Mucosa of gallbladder (tissue), 1 donor: ENCODE data around the gene MTUS2. TPM values are rescaled to one million over a fixed set of nuclear protein-coding genes. Genes with fewer than 3 reads are reported as not detected.

Experiments used
- DNase-seq: peaks from one replicate; pipeline ENCODE4 v3.0.0-alpha.2; 2020; ENCODE audit warnings: low spot score
- total RNA-seq: library from RNA; stranded (reverse); gene quantifications from one replicate; pipeline ENCODE4 v1.2.1, GENCODE V29; 2021
- donor health status: DM: no; HTN: no; CAD: no.

Gene MTUS2
- total RNA-seq, 1 donor from 2014 or later: 1.5 TPM

DNA sequence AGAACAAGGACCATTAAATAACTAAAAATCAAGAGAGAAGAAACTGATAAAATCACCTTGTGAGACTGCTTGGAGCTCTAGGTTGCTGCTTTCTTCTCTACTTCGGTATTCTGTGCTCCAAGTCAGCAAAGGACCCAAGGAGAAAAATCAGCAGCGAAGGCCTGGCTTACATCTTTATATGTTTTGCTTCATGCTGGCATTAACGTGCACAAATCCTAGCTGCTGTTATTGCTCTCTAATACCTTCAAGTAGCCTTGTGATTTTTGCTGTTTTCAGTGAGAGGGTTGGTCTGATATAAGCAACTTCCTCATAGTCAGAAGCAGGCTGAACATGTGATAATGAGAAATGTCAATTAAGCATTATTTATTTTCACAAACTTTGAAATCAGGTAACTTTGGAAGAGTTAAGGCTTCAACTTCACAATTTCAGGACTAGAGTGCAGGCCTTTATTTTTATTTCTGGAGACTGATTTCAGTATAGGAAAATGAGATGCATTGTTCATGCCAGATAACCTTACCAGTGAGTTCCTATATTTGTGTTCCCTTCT lies 410.2 kb downstream of the MTUS2 start:
- DNase-seq: no peak

DNA sequence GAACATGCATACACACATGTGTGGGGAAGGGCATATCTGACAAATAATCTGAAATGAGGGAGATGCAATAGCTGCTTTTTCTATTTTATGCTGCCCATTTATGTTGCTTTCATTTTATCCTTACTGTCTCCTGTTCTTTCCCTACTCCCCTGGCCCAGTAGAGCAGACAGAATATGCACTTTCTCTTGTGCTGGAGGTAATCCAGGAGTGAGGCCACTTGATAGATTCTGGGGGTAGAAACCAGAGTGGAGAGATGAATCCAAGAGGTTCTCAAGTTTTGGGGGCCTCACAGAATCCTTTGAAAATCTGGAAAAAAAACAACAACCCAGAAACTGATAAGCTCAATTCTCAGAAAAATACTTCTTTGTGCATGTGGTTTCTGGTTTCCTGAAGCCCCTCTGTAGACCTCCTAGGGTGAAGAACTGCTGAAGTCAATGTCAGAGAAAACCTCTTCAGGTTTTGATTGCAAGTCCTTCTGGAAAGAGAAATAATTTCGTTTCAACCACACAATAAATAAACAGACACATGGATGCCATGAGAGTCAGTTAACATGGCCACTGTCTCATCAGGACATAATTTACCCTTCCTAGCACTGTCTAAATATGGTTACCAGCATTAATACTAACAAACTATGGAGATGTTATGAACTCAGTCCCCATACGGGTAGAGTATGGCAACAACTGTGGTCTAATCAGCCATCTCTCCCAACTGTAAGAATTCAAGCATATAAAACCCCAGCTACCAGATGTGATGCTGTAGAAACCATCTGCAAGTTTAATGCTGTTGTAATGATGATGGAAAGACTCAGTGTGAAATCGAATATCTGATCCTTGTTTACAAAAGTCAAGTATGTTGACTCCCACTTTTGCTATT lies 419.8 kb downstream of the MTUS2 start:
- DNase-seq: no peak

DNA sequence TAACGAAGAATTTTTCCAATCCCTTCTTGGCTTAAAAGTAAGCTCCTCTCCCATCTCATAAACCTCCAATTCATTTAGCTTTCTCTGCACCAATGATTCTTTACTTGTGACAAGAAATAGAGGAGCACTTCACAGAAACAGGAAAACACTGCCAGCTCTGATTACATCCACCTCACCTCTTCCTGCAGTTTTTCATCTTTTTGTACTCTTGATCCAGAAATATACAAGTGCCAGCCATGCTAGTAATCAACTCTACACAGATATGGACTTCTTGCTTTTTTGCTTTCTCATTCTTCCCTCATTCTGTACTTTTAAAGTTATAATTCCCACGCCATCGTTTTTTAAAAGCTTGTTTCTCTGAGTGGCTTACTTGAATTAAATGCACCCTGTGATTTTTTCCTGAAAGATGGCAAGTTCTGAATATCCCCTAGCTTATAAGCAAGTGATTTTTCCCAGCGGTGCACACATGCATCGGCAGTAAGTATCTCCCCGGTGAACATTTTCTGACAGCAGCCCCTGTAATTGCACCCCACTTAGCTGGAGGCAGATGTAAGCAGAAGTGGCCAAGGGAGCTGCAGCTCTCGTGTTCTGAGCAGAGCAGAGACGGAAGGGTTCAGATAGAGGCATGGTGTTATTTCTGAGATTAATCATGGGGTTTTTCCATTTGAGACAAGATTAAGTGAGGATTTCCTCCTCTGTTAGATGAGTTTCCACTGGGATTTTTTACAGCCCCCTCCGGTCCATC lies 434.7 kb downstream of the MTUS2 start:
- DNase-seq: no peak

DNA sequence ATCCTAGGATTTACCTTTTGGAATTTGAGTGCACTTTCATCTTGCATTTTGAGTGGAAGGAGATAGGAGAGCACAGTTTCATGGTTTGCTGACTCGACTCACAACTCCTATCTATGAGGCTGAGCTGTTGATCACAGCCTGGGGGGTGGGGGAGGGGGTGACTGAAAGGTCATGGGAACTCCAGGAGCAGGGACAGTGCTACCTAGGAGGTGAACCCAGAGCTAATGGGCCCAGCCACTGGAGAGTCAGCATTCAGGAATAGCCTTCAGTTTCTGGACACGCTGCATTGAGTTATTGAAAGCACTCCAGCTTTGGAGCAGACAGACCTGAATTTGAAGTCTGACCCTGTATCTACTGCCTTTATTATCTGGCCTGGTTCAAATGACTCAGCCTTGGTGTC lies 435.4 kb downstream of the MTUS2 start:
- no peak for DNase-seq

DNA sequence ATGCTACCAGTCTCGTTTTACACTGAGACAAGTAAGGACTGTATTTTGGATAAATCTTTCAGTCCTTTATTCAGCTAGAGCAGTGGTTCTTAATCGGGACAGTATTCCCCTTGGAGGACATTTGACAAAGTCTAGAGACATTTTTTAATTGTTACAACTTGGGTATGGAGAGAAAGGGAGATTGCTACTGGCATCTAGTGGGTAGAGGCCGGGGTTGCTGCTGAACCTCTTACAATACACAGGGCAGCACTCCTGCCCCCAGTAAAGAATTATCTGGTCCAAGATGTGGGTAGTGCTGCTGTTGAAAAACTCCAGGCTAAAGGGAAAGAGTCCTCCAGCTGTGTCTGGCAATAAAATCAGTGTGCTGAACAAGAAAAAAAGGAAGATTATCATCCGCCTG lies 440.5 kb downstream of the MTUS2 start:
- DNase-seq: no peak

DNA sequence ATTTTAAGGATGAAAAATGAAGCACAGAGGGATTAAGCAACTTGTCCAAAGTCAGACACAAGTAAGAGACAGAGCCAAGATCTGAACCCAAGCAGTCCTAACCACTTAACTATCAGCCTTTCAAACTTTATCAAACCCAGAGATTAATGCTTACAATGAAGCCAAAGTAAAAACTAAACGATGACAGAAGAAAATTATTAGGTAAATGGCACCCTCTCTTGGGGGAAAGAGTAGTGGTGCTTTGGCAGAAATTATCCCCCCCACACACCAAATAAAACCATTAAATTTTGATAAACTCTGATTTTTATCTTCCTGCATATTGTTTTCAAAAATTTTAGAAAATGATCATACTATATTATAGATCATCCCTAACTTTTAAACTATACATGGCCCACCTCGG lies 446.1 kb downstream of the MTUS2 start:
- no peak for DNase-seq

DNA sequence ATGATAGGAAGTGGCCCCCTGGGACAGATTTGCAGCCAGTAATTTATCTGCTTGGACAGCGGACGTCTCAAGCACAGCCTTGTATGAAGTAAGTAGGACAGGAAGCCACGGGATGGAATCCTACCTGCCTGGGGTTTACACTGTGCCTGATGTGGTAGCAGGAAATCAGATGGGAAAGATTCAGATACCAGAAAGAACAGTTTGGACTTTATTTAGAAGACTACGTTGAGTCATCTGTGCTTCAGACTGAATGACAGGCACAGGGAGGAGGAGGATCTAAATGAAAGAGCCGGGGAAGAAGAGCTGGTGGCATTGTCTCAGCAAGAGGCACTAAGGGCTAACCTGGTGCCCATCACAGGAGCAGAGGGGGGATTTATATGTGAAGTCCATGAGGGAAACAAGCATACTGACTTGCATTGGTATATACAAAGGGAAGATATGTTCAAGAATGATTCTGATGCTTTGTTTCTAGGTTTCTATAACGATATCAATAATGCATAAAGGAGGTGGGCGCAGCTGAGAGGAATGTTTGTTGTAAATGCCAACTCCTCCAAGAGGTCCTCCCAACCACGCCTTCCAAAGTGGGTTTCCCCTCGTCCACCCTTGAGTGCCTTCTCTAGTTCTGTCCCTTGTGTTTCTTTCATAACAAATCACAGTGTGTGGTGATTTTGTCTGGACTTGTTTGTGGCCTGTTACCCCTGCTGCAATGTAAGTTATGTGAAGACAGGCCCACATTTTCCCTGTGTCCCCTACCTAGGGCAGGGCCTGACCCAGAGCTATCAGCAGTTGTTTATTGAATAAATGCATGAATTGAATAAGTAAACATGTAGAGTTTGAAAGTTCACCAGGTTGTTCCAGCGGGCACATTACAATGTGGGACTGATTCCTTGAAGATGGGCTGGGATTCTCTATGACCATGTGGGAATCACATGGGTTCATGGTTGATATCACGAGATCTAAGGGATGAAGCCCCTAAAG lies 446.9 kb downstream of the MTUS2 start:
- DNase-seq: no peak

DNA sequence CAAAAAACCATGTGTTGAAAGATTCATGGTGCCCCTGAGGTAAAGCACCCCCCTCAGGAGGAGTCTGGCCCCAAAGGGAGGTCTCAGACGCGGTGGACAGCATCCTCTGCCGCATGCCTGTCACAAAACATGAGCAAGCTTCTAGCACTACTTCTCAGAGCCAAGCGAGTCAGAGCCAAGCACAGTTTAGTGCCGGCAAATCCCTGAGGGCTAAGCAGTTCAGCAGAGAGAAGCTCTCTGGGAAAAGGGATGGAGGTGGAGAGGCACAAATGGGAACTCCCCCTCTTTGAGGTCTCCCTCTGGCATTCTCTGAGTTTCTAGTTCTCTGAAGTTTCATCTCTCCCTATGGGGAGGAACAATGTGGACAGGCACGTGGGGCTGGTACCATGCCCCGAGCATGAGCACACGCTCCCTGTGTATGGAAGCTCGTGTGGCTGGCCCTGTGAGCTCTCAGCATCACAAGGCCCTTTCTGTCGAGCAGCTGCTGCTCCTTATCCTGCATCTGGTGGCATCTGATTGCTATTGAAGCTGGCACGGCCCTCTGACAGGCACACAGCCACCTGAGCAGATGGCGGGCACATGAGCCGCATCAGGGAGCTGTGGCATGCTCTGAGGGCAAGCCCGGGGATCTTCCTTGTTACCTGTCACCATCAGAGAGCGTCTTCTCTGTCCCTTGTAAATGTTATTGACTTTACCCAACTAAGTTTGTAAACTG lies 450.3 kb downstream of the MTUS2 start:
- no peak for DNase-seq

DNA sequence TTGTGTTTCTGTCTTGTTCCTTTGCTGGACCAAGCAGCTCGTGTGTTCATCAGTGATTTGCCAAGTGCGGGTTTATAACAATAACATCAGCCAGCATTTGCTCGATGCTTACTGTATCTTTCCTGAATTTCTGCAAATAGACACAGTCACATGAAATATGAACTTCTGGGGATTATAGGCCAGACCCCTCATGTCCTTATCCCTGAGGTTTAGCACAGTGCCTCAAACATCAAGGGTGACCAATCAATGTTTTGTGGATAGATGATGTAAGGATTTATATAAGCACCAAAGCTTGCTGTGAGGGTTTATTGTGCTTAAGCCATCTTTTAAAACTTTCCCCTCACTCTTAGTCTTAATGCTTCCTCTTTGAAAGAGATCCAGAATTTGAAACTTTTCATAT lies 451.5 kb downstream of the MTUS2 start:
- no peak for DNase-seq

DNA sequence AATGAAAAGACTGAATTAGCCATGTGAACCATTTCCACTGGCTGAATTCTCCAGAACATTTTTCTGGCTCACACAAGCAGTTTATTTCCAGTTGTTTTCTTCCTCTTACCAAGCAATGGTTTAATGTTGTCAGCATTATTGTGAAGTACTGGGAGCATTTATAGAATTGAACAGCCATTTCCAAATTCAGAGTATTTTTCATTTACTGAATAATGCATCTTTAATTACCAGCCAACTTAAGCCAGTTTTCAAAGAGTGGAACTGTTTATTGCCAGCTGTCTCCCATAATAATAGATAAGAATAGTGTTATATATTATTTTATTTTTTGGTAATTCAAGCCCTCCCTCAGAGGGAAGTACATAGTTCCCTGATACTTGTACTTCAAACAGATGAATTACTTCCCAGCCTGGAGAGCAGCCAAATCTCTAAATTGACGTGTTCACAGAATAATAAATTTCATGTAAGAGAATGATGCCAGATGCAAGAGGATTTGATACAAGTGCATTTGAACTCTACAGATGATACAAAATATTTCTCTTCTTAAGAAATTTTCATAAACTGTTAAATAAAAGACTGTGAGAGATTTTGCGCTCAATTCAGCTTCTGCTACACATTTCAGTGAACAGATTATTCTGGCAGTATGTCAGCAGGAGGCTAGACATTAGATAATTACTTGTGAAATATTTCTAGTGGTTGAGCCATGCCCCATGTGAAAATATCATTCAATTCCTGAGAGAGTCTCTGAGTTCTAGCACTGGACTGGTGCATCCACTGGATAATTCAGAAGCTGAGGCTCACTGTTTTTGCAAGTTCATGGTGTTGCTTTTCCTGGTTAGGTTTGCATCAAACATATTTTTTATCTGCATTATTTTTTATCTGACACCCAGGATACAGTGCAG lies 459.5 kb downstream of the MTUS2 start:
- DNase-seq: no peak

DNA sequence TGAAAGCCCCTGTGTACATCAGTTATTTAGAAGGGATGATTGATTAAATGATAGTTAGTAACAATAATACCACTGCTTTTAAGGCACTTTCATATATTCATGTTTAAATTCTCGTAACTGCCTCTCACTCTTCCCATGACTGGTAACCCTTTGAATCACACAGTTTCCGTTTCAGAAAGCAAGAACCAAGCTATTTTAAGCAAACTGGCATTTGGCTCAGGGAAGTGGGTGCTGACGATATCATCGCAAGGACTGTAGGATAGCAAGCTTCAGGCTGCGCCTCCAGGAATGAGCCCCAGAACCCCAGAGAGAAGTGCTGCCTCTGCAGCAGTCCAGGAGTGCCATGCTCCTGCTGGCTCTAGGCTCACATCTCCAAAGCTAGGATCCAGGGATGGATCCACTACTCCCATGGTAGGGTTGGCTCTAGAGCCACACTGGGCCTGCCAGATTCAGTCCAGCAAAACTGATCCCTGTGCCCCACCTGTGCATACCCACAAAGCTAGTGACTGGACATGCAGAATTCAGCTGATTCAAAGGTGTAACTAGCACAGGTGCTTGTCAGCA lies 461.9 kb downstream of the MTUS2 start:
- no peak for DNase-seq

DNA sequence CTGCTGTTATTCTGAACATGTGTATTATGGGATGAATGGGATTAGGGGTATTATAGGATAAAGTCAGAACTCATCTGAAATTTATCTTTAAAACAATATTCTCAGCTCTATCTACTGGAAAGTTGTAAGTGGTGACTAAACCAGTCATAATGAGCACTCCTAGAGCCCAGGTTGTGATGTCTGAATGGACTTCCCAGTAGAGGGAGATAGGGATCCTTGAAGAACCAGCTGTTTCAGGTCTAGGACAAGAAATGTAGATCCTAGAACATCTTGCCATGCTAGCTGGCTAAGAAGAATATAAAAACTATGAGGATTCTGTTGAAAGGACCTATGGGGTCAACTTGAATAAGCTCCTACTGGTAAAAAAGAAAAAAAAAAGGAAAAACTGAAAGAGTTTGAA lies 464.6 kb downstream of the MTUS2 start:
- DNase-seq: no peak

DNA sequence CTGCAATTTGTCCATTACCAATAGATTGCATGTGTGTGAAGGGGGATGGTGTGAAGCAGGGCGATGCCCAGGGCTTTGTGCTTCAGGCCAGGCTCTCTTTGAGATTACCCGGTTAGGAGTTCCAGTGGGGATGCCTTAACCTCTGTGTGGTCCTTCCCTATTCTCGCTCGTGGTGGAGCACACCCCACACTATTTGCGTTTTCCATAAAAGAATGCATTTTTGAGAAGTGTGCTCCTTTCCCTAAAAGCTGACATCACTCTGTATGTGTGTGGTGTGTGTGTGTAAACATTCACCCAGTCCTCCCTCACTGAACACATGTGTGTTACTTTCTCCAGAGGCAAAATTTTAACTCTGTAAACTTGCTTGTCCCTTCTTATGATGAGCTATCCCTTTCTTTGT lies 467.1 kb downstream of the MTUS2 start:
- DNase-seq: no peak

DNA sequence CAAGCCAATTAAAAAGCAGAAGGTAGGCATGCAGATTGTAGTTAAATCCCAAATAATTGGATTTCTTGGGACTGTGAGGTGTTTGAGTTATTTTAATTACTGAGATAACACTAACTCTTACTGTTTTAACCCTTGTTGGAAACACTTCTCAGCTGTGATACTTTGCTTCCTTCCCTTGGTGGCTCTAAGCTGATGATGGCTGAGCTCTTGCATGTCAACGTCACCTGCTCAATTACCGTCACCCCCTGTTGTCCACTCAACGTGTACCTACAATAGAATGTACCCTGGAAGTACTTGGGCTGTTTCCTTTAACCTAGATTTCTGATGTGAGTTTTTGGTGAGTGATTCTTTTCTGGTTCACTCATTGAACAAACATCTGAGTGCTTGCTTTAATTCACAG lies 471.9 kb downstream of the MTUS2 start:
- no peak for DNase-seq

DNA sequence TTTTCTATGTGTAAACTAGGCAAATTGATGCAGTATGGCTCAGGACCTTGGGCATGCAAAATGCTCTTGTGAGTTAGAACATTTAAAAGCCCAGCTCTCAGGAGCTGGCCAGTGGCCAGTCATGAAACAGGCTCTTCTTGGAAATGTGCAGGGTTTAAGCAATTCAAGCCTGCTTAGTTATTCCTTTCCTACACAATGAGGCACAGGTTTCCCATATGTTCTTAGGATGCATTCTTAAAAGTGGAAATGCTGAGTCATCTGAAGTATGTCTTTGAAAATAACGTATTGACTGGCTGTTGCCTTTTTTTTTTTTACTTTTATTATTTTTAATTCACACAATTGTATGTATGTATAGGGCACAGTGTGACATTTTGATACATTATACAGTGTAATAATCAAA lies 474.7 kb downstream of the MTUS2 start:
- DNase-seq: no peak

DNA sequence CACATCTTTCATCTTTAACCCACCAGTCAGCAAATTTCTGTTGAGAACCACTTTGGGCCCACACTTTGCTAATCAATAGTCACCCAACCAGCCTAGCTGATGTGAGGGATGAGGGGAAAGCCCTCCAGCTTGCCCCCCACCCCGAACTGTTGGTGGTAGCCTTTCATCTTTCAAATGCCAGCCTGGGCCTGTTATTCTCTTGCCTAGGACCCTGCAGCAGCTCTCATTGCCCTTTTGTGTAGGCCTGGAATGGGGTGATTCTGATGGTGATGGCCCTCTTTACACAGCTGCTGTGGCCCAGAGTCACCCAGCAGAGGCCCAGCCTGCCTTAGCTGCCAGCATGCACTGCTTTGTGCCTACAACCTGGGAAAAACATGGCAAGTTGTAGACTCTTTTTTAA lies 480.9 kb downstream of the MTUS2 start:
- DNase-seq: no peak

DNA sequence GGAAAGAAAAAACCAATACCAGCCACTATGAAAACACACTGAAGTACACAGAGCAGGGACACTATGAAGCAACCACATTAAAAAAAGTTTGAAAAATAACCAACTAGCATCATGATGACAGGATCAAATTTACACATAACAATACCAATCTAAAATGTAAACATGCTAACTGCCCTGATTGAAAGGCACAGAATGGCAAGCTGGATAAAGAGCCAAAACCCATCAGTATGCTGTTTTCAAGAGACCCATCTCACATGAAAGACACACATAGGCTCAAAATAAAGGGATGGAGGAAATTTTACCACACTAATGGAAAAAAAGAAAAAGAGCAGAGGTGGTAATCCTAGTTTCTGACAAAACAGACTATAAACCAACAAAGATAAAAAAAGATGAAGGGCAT lies 484.0 kb downstream of the MTUS2 start:
- no peak for DNase-seq

DNA sequence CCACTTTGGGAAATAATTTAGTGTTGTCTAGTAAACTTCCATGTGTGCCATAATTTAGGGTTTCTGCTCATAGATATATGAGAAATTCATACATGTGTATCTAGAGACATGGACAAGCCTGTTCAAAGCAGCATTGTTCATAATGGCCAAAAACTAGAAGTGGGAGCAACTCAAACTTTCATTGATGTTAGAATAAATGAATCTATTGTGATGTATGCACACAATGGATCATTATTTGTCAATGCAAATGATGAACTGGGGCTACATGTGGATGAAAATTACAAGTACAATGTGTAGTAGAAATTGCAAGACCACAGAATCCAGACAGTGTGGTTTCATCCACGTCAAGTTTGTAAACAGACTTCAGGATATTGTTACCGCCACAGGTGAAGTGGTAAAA lies 490.7 kb downstream of the MTUS2 start:
- DNase-seq: no peak

DNA sequence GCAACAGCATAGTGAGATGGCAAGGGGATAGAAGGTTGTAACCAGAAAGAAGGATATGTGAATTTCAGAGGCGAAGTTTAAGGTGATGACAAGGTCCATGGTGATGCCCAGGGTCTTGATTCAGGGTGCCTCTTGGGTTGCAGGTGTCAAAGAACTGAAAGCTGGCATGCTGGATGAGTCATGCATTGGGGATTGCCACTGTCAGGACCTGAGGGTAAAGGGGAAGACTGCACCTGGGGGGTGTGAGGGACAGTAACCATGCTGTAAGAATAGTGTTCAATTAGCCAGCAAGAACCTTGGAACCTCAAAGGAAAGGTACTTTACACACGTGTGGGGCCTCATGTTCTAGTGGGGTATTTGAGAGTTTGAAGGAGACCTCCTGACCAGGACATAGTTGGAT lies 495.7 kb downstream of the MTUS2 start:
- no peak for DNase-seq

DNA sequence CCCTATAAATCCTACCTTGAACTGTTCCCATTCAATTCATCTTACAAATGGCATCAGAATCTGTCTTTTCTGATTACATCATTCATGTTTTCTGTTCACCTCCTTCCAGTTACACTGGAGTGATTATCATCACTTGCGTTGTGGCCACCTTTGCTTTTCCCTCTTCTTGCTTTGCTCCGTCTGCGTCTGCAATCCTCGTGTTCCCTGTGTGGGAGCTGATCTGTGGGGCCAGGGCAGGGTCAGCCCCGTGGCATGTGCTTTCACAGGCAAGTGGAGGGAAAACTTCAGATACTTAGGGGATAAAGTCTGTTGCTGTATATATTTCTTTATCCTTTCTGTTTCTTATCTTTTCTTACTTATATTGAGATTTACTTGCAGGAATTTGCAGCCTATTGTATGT lies 497.7 kb downstream of the MTUS2 start:
- no peak for DNase-seq
